H1 (cell line): ENCODE results near the gene FIS1. TPM values are rescaled to one million over a fixed set of nuclear protein-coding genes. Genes with fewer than 3 reads are reported as not detected.
A peak's percentile ranks its signal among the peaks of the same experiment; 100 is the strongest.

Source experiments
- CTCF ChIA-PET: fragments of 300-600 bp; sonication (Branson Sonifier 250); formaldehyde crosslinking; loops from one replicate; lab custom pipeline; 2021; ENCODE audit not compliant: partially characterized antibody; lab: Charles Lee
- POLR2A ChIA-PET: fragments of 300-600 bp; sonication (Branson Sonifier 250); formaldehyde crosslinking; loops from one replicate; lab custom pipeline; 2021; ENCODE audit warnings: inconsistent platforms; ENCODE audit not compliant: partially characterized antibody; lab: Charles Lee
- DNase-seq, 2 experiments: peaks; one replicate each; pipeline versions ENCODE4 v3.0.0 to v3.0.0-alpha.2; 2010 to 2022; ENCODE audit warnings: low spot score in 2 of 2, low read depth in 1 of 2, mixed read lengths in 1 of 2
- FAIRE-seq: peaks from 2 replicates; lab custom pipeline; 2011; peaks lifted over from hg19 to GRCh38; lab: Jason Lieb, UNC
- H2AFZ ChIP-seq: 2 replicates; pipeline ENCODE4 v1.8.1; 2012; ENCODE audit warnings: low read length, inconsistent platforms
- H2AK5ac ChIP-seq: 2 replicates; pipeline ENCODE4 v1.6.1; 2013; ENCODE audit warnings: low read depth, low read length
- H2BK120ac ChIP-seq: replicated peaks from 2 replicates; pipeline ENCODE3; 2013; ENCODE audit warnings: low read depth, low read length, inconsistent platforms
- H2BK12ac ChIP-seq: 2 replicates; pipeline ENCODE4 v1.6.1; 2013; ENCODE audit warnings: low read depth, low read length
- H2BK15ac ChIP-seq: 2 replicates; pipeline ENCODE4 v1.6.1; 2013; ENCODE audit warnings: low read length
- H2BK20ac ChIP-seq: 2 replicates; pipeline ENCODE4 v1.6.1; 2013; ENCODE audit warnings: low read length
- H2BK5ac ChIP-seq: 2 replicates; pipeline ENCODE4 v1.6.1; 2013; ENCODE audit warnings: low read depth, low read length
- H3K14ac ChIP-seq: 2 replicates; pipeline ENCODE4 v1.6.1; 2013; ENCODE audit warnings: inconsistent platforms; ENCODE audit not compliant: insufficient read length
- H3K18ac ChIP-seq: 2 replicates; pipeline ENCODE4 v1.6.1; 2013; ENCODE audit warnings: low read length; ENCODE audit errors: extremely low read depth
- H3K23ac ChIP-seq: 2 replicates; pipeline ENCODE4 v1.6.1; 2013; ENCODE audit warnings: inconsistent platforms; ENCODE audit not compliant: insufficient read length
- H3K23me2 ChIP-seq: 2 replicates; pipeline ENCODE4 v1.6.1; 2013; ENCODE audit warnings: low read depth, low read length
- H3K27ac ChIP-seq: 2 replicates; pipeline ENCODE4 v1.6.1; 2011; ENCODE audit warnings: low read depth, low read length, inconsistent platforms
- H3K27me3 ChIP-seq, 4 experiments: replicated peaks in 1 of 4; 1 replicate in 1 of 4; 2 replicates in 3 of 4; pipeline versions ENCODE4 v1.6.1 to v1.8.1; 2011 to 2013; ENCODE audit warnings: low read length in 3 of 4, mild to moderate bottlenecking in 3 of 4, inconsistent platforms in 2 of 4, mixed read lengths in 2 of 4, moderate library complexity in 1 of 4; ENCODE audit not compliant: control insufficient read depth in 3 of 4, insufficient read depth in 3 of 4; ENCODE audit errors: extremely low read depth in 1 of 4
- H3K36me3 ChIP-seq, 4 experiments: 2 replicates each; pipeline versions ENCODE4 v1.6.1 to v1.8.1; 2011 to 2013; ENCODE audit warnings: mild to moderate bottlenecking in 4 of 4, low read length in 3 of 4, moderate library complexity in 2 of 4, control low read depth in 1 of 4, inconsistent platforms in 1 of 4; ENCODE audit not compliant: insufficient read depth in 4 of 4, control insufficient read depth in 2 of 4
- H3K4ac ChIP-seq: replicated peaks from 2 replicates; pipeline ENCODE3; 2013; ENCODE audit warnings: low read length, low read depth, mixed read lengths, inconsistent platforms; ENCODE audit not compliant: insufficient read length
- H3K4me1 ChIP-seq, 4 experiments: replicated peaks in 1 of 4; 1 replicate in 1 of 4; 2 replicates in 3 of 4; pipeline versions ENCODE4 v1.6.1 to v1.8.1; 2011 to 2013; ENCODE audit warnings: low read length in 3 of 4, inconsistent platforms in 2 of 4, mixed read lengths in 1 of 4; ENCODE audit not compliant: insufficient read depth in 4 of 4, control insufficient read depth in 3 of 4
- H3K4me2 ChIP-seq, 2 experiments: 2 replicates each; pipeline versions ENCODE4 v1.6.1 to v1.8.1; 2011 to 2013; ENCODE audit warnings: low read depth in 2 of 2, low read length in 2 of 2, control low read depth in 1 of 2, inconsistent platforms in 1 of 2, mild to moderate bottlenecking in 1 of 2; ENCODE audit not compliant: insufficient read depth in 1 of 2
- H3K4me3 ChIP-seq, 4 experiments: fragments of 200-600, 300-600 bp in 1 of 4; sonication (generic), shearing (Covaris generic), sonication (Bioruptor Twin) in 1 of 4; 2 replicates each; pipeline versions ENCODE4 v1.5.1 to v1.8.1; 2011 to 2016; ENCODE audit warnings: low read length in 4 of 4, low read depth in 3 of 4, control low read depth in 2 of 4, inconsistent platforms in 2 of 4, mild to moderate bottlenecking in 2 of 4, mixed read lengths in 1 of 4, moderate library complexity in 1 of 4; ENCODE audit not compliant: insufficient read depth in 2 of 4; ENCODE audit errors: extremely low read depth in 1 of 4
- H3K56ac ChIP-seq: replicated peaks from 2 replicates; pipeline ENCODE3; 2013; ENCODE audit warnings: low read depth, mild to moderate bottlenecking, mixed read lengths, low read length, inconsistent platforms; ENCODE audit not compliant: insufficient read length
- H3K79me1 ChIP-seq: 2 replicates; pipeline ENCODE4 v1.6.1; 2013; ENCODE audit warnings: low read depth, low read length, control low read depth
- H3K79me2 ChIP-seq, 2 experiments: 2 replicates each; pipeline versions ENCODE4 v1.6.1 to v1.8.1; 2012 to 2013; ENCODE audit warnings: low read length in 2 of 2, mild to moderate bottlenecking in 2 of 2, inconsistent platforms in 1 of 2; ENCODE audit not compliant: insufficient read depth in 2 of 2, control insufficient read depth in 1 of 2
- H3K9ac ChIP-seq, 4 experiments: replicated peaks in 1 of 4; 1 replicate in 1 of 4; 2 replicates in 3 of 4; pipeline versions ENCODE4 v1.6.1 to v1.8.1; 2011 to 2013; ENCODE audit warnings: low read depth in 3 of 4, low read length in 3 of 4, control low read depth in 2 of 4, mild to moderate bottlenecking in 2 of 4, moderate library complexity in 2 of 4, inconsistent platforms in 1 of 4; ENCODE audit errors: extremely low read depth in 1 of 4
- H3K9me3 ChIP-seq, 2 experiments: 2 replicates each; pipeline versions ENCODE4 v1.6.1 to v1.8.1; 2012 to 2013; ENCODE audit warnings: mild to moderate bottlenecking in 2 of 2, moderate library complexity in 2 of 2, control low read depth in 1 of 2, inconsistent platforms in 1 of 2, low read depth in 1 of 2, low read length in 1 of 2, mixed read lengths in 1 of 2; ENCODE audit not compliant: insufficient read depth in 2 of 2
- H4K20me1 ChIP-seq, 2 experiments: replicated peaks in 1 of 2; 2 replicates each; pipeline versions ENCODE3 to v1.8.1; 2011 to 2013; ENCODE audit warnings: inconsistent platforms in 2 of 2, low read length in 2 of 2, mild to moderate bottlenecking in 1 of 2; ENCODE audit not compliant: insufficient read depth in 2 of 2, control insufficient read depth in 1 of 2
- H4K5ac ChIP-seq: 2 replicates; pipeline ENCODE4 v1.6.1; 2013; ENCODE audit warnings: low read length, low read depth, mixed read lengths, inconsistent platforms; ENCODE audit not compliant: insufficient read length
- H4K8ac ChIP-seq: 2 replicates; pipeline ENCODE4 v1.8.0; 2013; ENCODE audit warnings: mild to moderate bottlenecking, moderate library complexity, low read length, inconsistent platforms; ENCODE audit not compliant: insufficient read depth; ENCODE audit errors: extremely low read depth
- H4K91ac ChIP-seq: replicated peaks from 2 replicates; pipeline ENCODE3; 2013; ENCODE audit warnings: low read length, mixed read lengths, inconsistent platforms; ENCODE audit not compliant: insufficient read length
- BCL11A ChIP-seq, 2 experiments: IDR thresholded peaks; one replicate each; pipeline ENCODE4 v1.6.1; 2011; ENCODE audit warnings: low read depth in 2 of 2, low read length in 2 of 2, mild to moderate bottlenecking in 2 of 2
- CBX5 ChIP-seq: fragments of 300-800, 300-1000 bp; sonication (generic); IDR thresholded peaks from 2 replicates; pipeline ENCODE4 v1.7.1; 2016; ENCODE audit warnings: antibody characterized with exemption, low read length, low read depth
- CBX8 ChIP-seq: fragments of 300-800, 300-1000 bp; sonication (generic); IDR thresholded peaks from 2 replicates; pipeline ENCODE4 v1.7.1; 2016; ENCODE audit warnings: low read depth, low read length, borderline replicate concordance
- FOSL1 ChIP-seq: IDR thresholded peaks from 2 replicates; pipeline ENCODE4 v1.6.1; 2011; ENCODE audit warnings: mild to moderate bottlenecking, low read depth, low read length, moderate library complexity; ENCODE audit not compliant: insufficient read depth
- GABPA ChIP-seq: IDR thresholded peaks from 2 replicates; pipeline ENCODE4 v1.6.1; 2011; ENCODE audit warnings: mild to moderate bottlenecking, low read length, moderate library complexity, borderline replicate concordance; ENCODE audit not compliant: insufficient read depth
- GTF2F1 ChIP-seq: IDR thresholded peaks from 2 replicates; pipeline ENCODE4 v1.6.1; 2012; ENCODE audit warnings: low read depth, low read length, improper control_type of control experiment, borderline replicate concordance
- HDAC2 ChIP-seq, 2 experiments: fragments of 300-600 bp in 1 of 2; sonication (generic) in 1 of 2; IDR thresholded peaks; 2 replicates each; pipeline ENCODE4 v1.6.1; 2011 to 2012; ENCODE audit warnings: low read depth in 2 of 2, low read length in 2 of 2, mild to moderate bottlenecking in 2 of 2, moderate library complexity in 2 of 2, borderline replicate concordance in 1 of 2, inconsistent platforms in 1 of 2
- NANOG ChIP-seq: IDR thresholded peaks from 2 replicates; pipeline ENCODE4 v1.6.1; 2011; ENCODE audit warnings: low read length, low read depth, mild to moderate bottlenecking, inconsistent platforms; ENCODE audit not compliant: insufficient read depth, poor library complexity, severe bottlenecking
- POU5F1 ChIP-seq: IDR thresholded peaks from 2 replicates; pipeline ENCODE4 v1.6.1; 2011; ENCODE audit warnings: low read depth, mild to moderate bottlenecking, low read length, moderate library complexity
- RBBP5 ChIP-seq: IDR thresholded peaks from 2 replicates; pipeline ENCODE4 v1.7.1; 2012; ENCODE audit warnings: low read depth, mild to moderate bottlenecking, inconsistent platforms, low read length, moderate library complexity, borderline replicate concordance
- SP2 ChIP-seq: IDR thresholded peaks from 2 replicates; pipeline ENCODE4 v1.6.1; 2012; ENCODE audit warnings: mild to moderate bottlenecking, low read length, inconsistent platforms
- WGBS, 2 experiments: shearing (Covaris generic) in 1 of 2; methylation state at CpG; one replicate each; pipeline versions ENCODE4 v1.1.6 to v1.1.7; 2013 to 2015; ENCODE audit warnings: low lambda C conversion rate in 2 of 2, mixed read lengths in 2 of 2, inconsistent platforms in 1 of 2, low coverage in 1 of 2, missing lambda C conversion rate in 1 of 2; ENCODE audit not compliant: insufficient replicate concordance in 2 of 2, insufficient coverage in 1 of 2, insufficient read length in 1 of 2; ENCODE audit errors: extremely low coverage in 1 of 2, missing lambda C conversion rate in 1 of 2; 5-methylcytosine and 5-hydroxymethylcytosine counted together
- polyA plus RNA-seq, 7 experiments: library from polyadenylated mRNA; depleted of rRNA in 3 of 7; stranded (reverse) in 5 of 7; unstranded in 2 of 7; fragments of >200 nt in 5 of 7; fragments of 200-250 nt in 2 of 7; gene quantifications; 1 replicate in 5 of 7; 2 replicates in 1 of 7; 4 replicates in 1 of 7; pipeline versions ENCODE4 v1.2.1 to v1.2.3, GENCODE V29; 2011 to 2013; ENCODE audit warnings: missing spikeins in 2 of 7, mixed read lengths in 2 of 7
- total RNA-seq: library from RNA; stranded (reverse); fragmentation: NEBNext Ultra II Directional; extraction: Animal tissue kit (Norgen Biotek cat#: 25700); gene quantifications from 2 replicates; pipeline ENCODE4 v1.2.1, GENCODE V29; 2021

Gene FIS1
- total and polyA plus RNA-seq, 2 of the 8 experiments (the other 6 are each of a cell fraction or from before 2014, with no cell fraction given): 128 to 195 TPM

DNA sequence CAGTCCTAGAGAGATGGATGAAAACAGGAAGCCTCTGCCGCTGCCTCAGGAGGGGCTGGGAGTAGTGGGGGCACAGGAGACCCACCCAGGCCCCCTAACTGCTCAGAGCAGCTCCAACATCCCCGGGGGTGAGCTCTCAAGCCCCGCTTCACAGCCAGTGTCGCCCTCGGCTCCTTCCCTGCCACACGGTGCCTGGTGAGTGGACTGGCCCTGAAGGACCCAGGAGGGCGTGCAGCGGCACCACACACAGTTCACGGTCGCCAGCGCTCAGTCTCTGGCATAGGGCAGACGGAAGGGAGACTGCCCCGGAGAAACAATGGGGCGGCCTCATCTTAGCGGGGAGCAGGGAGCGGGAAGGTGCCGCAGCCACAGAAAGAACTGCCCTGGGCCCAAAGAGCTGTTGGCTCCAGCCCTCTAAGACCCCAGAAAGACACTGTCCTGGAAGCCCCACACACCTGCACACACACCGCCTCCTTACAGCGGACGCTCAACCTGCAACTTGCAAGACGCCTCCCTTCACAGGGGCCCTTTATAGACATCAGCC is 8.5 kb downstream of the FIS1 start:
- no peak for DNase-seq
- no peak for TF ChIP-seq CBX5
- no peak for TF ChIP-seq RBBP5
- TF ChIP-seq GABPA: no peak
- no peak for TF ChIP-seq NANOG
- TF ChIP-seq SP2: no peak
- no peak for TF ChIP-seq FOSL1
- no peak for TF ChIP-seq GTF2F1
- no peak for TF ChIP-seq BCL11A (IDR thresholded peaks at IDR 0.05; ENCODE audit: low read depth in 2 of 2, low read length in 2 of 2)
- TF ChIP-seq HDAC2 (IDR thresholded peaks at IDR 0.05; ENCODE audit: borderline replicate concordance in 1 of 2, low read depth in 2 of 2, low read length in 2 of 2): no peak
- TF ChIP-seq CBX8: no peak
- TF ChIP-seq POU5F1: no peak

More for the DNA sequence above, 8.5 kb downstream of the FIS1 start:
- no peak overlapping the region for H2BK120ac ChIP-seq
- H2BK12ac ChIP-seq: no peak overlapping the region
- no peak overlapping the region for H3K9ac ChIP-seq
- H3K23me2 ChIP-seq: peaks cover 6% of the 10 kb centered on the region; the same call in 1 of the 2 replicates
- no peak overlapping the region for H3K4ac ChIP-seq
- H3K79me1 ChIP-seq: no peaks in the 10 kb centered on the region
- no peak overlapping the region for H3K14ac ChIP-seq
- CTCF ChIA-PET: interaction anchor here (0.6 to 6.5 kb wide), 11 partner anchors 8 to 349 kb away, joined by 3 to 69 read pairs (median 5); partner anchors contain the start of genes FIS1, PLOD3 and ZNHIT1
- no peaks in the 10 kb centered on the region for H3K27me3 ChIP-seq
- H4K20me1 ChIP-seq: peaks cover 0 to 11% of the 10 kb centered on the region in 2 experiments
- no peak overlapping the region for H3K56ac ChIP-seq
- H4K5ac ChIP-seq: no peak overlapping the region
- no peak overlapping the region for H3K18ac ChIP-seq
- no peaks in the 10 kb centered on the region; a peak in 2 of 8 replicates for H3K36me3 ChIP-seq
- H2BK20ac ChIP-seq: no peak overlapping the region
- 97% methylated on average over 21 of the region's 21 CpGs; no CpG with 5 or more reads in 1 of the 2 experiments for WGBS, 2 experiments
- no peak overlapping the region for H2AFZ ChIP-seq
- POLR2A ChIA-PET: interaction anchor here (0.6 to 3.2 kb wide), 12 partner anchors 9 to 57 kb away, joined by 3 to 12 read pairs (median 6); partner anchors contain the start of genes FIS1, PLOD3 and ZNHIT1
- H3K4me3 ChIP-seq: no peak overlapping the region
- H3K23ac ChIP-seq: no peak overlapping the region
- 0 out of 2 replicates have a peak overlapping the region, but pooled peaks have one; percentile 7 for H3K27ac ChIP-seq
- H3K4me1 ChIP-seq: peaks cover 0 to 20% (median 12%) of the 10 kb centered on the region in 4 experiments; a peak in 6 of 7 replicates
- no peaks in the 10 kb centered on the region for H3K9me3 ChIP-seq
- FAIRE-seq: no peak
- no peak overlapping the region for H4K91ac ChIP-seq
- H3K4me2 ChIP-seq: no peak overlapping the region
- peak overlapping the region; percentile 63; the same call in 1 of the 2 replicates for H4K8ac ChIP-seq
- no peak overlapping the region for H2BK15ac ChIP-seq
- H2BK5ac ChIP-seq: no peak overlapping the region
- no peak overlapping the region for H2AK5ac ChIP-seq
- no peaks in the 10 kb centered on the region for H3K79me2 ChIP-seq
